IMR-90 (cell line): ENCODE results near the gene ETS1. TPM values are rescaled to one million over a fixed set of nuclear protein-coding genes. Genes with fewer than 3 reads are reported as not detected.

ENCODE experiments used
- ATAC-seq: fragments of 200-7000 bp; cut with Tn5 transposase; 2 replicates; pipeline ENCODE4 v1.9.1; 2020; ENCODE audit warnings: low read depth, mild to moderate bottlenecking, moderate library complexity
- BruUV-seq: library from RNA; stranded (reverse); fragments of 400-500 nt; replicated peaks from 2 replicates; lab custom pipeline; 2021; lab: Mats Ljungman, UMichigan
- CTCF ChIA-PET: fragments of 300-600 bp; formaldehyde crosslinking; extraction: SDS; loops from one replicate; lab custom pipeline; 2021; ENCODE audit warnings: antibody characterized with exemption; lab: Yijun Ruan, JAX
- POLR2A ChIA-PET: fragments of 300-600 bp; sonication (Branson Sonifier 250); formaldehyde crosslinking; loops from one replicate; lab custom pipeline; 2022; ENCODE audit warnings: antibody characterized with exemption; ENCODE audit not compliant: unreplicated experiment; lab: Charles Lee
- DNase-seq: peaks from one replicate; pipeline ENCODE4 v3.0.0; 2013
- H2AFZ ChIP-seq: replicated peaks from 2 replicates; pipeline ENCODE3; 2013; ENCODE audit warnings: low read length, mild to moderate bottlenecking; ENCODE audit not compliant: poor library complexity
- H2AK5ac ChIP-seq: 2 replicates; pipeline ENCODE4 v1.6.1; 2013; ENCODE audit warnings: low read depth, low read length, inconsistent platforms
- H2AK9ac ChIP-seq: replicated peaks from 2 replicates; pipeline ENCODE3; 2013; ENCODE audit warnings: mild to moderate bottlenecking, low read depth, low read length, moderate library complexity; ENCODE audit not compliant: poor library complexity
- H2BK120ac ChIP-seq: 2 replicates; pipeline ENCODE4 v1.6.1; 2013; ENCODE audit warnings: low read depth, low read length, inconsistent platforms
- H2BK15ac ChIP-seq: 3 replicates; pipeline ENCODE4 v1.6.1; 2013; ENCODE audit warnings: low read depth, low read length, inconsistent platforms
- H2BK20ac ChIP-seq: 2 replicates; pipeline ENCODE4 v1.6.1; 2013; ENCODE audit warnings: low read depth, mild to moderate bottlenecking, inconsistent platforms, low read length, moderate library complexity
- H2BK5ac ChIP-seq: 2 replicates; pipeline ENCODE4 v1.6.1; 2013; ENCODE audit warnings: mild to moderate bottlenecking, low read depth, low read length, inconsistent platforms; ENCODE audit not compliant: poor library complexity, severe bottlenecking
- H3K14ac ChIP-seq: replicated peaks from 2 replicates; pipeline ENCODE4 v1.6.1; 2013; ENCODE audit warnings: low read depth, low read length, inconsistent platforms
- H3K18ac ChIP-seq: 2 replicates; pipeline ENCODE4 v1.6.1; 2013; ENCODE audit warnings: low read depth, low read length, control low read depth
- H3K23ac ChIP-seq: 2 replicates; pipeline ENCODE4 v1.6.1; 2013; ENCODE audit warnings: low read depth, low read length, inconsistent platforms
- H3K27ac ChIP-seq: 2 replicates; pipeline ENCODE4 v1.5.1; 2013; ENCODE audit warnings: mild to moderate bottlenecking, control low read depth, low read length; ENCODE audit not compliant: insufficient read depth
- H3K27me3 ChIP-seq: 2 replicates; pipeline ENCODE4 v1.6.1; 2013; ENCODE audit warnings: low read length; ENCODE audit not compliant: control insufficient read depth, insufficient read depth
- H3K36me3 ChIP-seq: 2 replicates; pipeline ENCODE4 v1.6.1; 2013; ENCODE audit warnings: low read length, mixed read lengths; ENCODE audit not compliant: control insufficient read depth, insufficient read depth
- H3K4ac ChIP-seq: 2 replicates; pipeline ENCODE4 v1.6.1; 2013; ENCODE audit warnings: low read depth, low read length, inconsistent platforms
- H3K4me1 ChIP-seq: 2 replicates; pipeline ENCODE4 v1.6.1; 2013; ENCODE audit warnings: low read length, mixed read lengths; ENCODE audit not compliant: control insufficient read depth, insufficient read depth
- H3K4me2 ChIP-seq: 2 replicates; pipeline ENCODE4 v1.6.1; 2013; ENCODE audit warnings: low read depth, mild to moderate bottlenecking, control low read depth, low read length, moderate library complexity
- H3K4me3 ChIP-seq: 2 replicates; pipeline ENCODE4 v1.5.1; 2013; ENCODE audit warnings: low read depth, mild to moderate bottlenecking, control low read depth, low read length, moderate library complexity; ENCODE audit not compliant: insufficient read depth
- H3K56ac ChIP-seq: 2 replicates; pipeline ENCODE4 v1.6.1; 2013; ENCODE audit warnings: low read length, inconsistent platforms; ENCODE audit not compliant: insufficient read depth; ENCODE audit errors: extremely low read depth
- H3K79me1 ChIP-seq, 2 experiments: 2 replicates each; pipeline ENCODE4 v1.6.1; 2013; ENCODE audit warnings: low read length in 2 of 2, inconsistent platforms in 1 of 2, low read depth in 1 of 2
- H3K9ac ChIP-seq: 2 replicates; pipeline ENCODE4 v1.6.1; 2013; ENCODE audit warnings: low read depth, low read length, control low read depth
- H3K9me1 ChIP-seq: 2 replicates; pipeline ENCODE4 v1.6.1; 2013; ENCODE audit warnings: low read length, inconsistent platforms; ENCODE audit not compliant: insufficient read depth
- H3K9me3 ChIP-seq: 2 replicates; pipeline ENCODE4 v1.6.1; 2013; ENCODE audit warnings: low read length; ENCODE audit not compliant: control insufficient read depth, insufficient read depth
- H4K20me1 ChIP-seq: 2 replicates; pipeline ENCODE4 v1.6.1; 2013; ENCODE audit warnings: low read length, inconsistent platforms; ENCODE audit not compliant: insufficient read depth
- H4K5ac ChIP-seq: 2 replicates; pipeline ENCODE4 v1.6.1; 2013; ENCODE audit warnings: mild to moderate bottlenecking, low read depth, low read length, control low read depth
- H4K8ac ChIP-seq, 2 experiments: 2 replicates each; pipeline ENCODE4 v1.6.1; 2013; ENCODE audit warnings: low read depth in 2 of 2, low read length in 2 of 2, control low read depth in 1 of 2, inconsistent platforms in 1 of 2
- H4K91ac ChIP-seq: 2 replicates; pipeline ENCODE4 v1.6.1; 2013; ENCODE audit warnings: low read depth, low read length, inconsistent platforms; ENCODE audit not compliant: insufficient read depth
- BHLHE40 ChIP-seq: fragments of 150-350 bp; IDR thresholded peaks from 2 replicates; pipeline ENCODE4 v1.6.1; 2016; ENCODE audit warnings: mild to moderate bottlenecking, low read depth, low read length
- CEBPB ChIP-seq: IDR thresholded peaks from 2 replicates; pipeline ENCODE4 v1.6.1; 2012; ENCODE audit warnings: low read depth, low read length, improper control_type of control experiment
- CHD1 ChIP-seq: IDR thresholded peaks from 2 replicates; pipeline ENCODE4 v1.6.1; 2012; ENCODE audit warnings: low read depth, low read length, improper control_type of control experiment
- FOS ChIP-seq: fragments of 150-350 bp; IDR thresholded peaks from 2 replicates; pipeline ENCODE4 v1.6.1; 2016; ENCODE audit warnings: low read depth, low read length
- MAZ ChIP-seq: IDR thresholded peaks from 2 replicates; pipeline ENCODE4 v1.6.1; 2012; ENCODE audit warnings: low read depth, mild to moderate bottlenecking, low read length, improper control_type of control experiment, moderate library complexity, borderline replicate concordance
- MXI1 ChIP-seq: IDR thresholded peaks from 2 replicates; pipeline ENCODE4 v1.6.1; 2012; ENCODE audit warnings: low read depth, mild to moderate bottlenecking, low read length, moderate library complexity, borderline replicate concordance
- NFE2L2 ChIP-seq: fragments of 150-350 bp; IDR thresholded peaks from 2 replicates; pipeline ENCODE4 v1.6.1; 2016; ENCODE audit warnings: low read depth, mild to moderate bottlenecking, low read length
- POLR2A ChIP-seq: IDR thresholded peaks from 2 replicates; pipeline ENCODE4 v1.6.1; 2012; ENCODE audit warnings: mild to moderate bottlenecking, low read depth, low read length
- RAD21 ChIP-seq: IDR thresholded peaks from 2 replicates; pipeline ENCODE4 v1.6.1; 2012; ENCODE audit warnings: low read length, improper control_type of control experiment
- RCOR1 ChIP-seq: IDR thresholded peaks from 2 replicates; pipeline ENCODE4 v1.6.1; 2012; ENCODE audit warnings: mild to moderate bottlenecking, low read length, improper control_type of control experiment; ENCODE audit not compliant: insufficient replicate concordance
- RFX5 ChIP-seq: IDR thresholded peaks from 2 replicates; pipeline ENCODE4 v1.8.0; 2012; ENCODE audit warnings: low read depth, mild to moderate bottlenecking, low read length, moderate library complexity
- SMC3 ChIP-seq: fragments of 150-350 bp; IDR thresholded peaks from 2 replicates; pipeline ENCODE4 v1.6.1; 2016; ENCODE audit warnings: low read depth, mild to moderate bottlenecking, antibody characterized with exemption, low read length, moderate library complexity
- WGBS, 2 experiments: methylation state at CpG; one replicate each; pipeline versions ENCODE4 v1.1.5 to v1.1.7; 2013; ENCODE audit warnings: missing lambda C conversion rate in 2 of 2; ENCODE audit not compliant: insufficient read length in 1 of 2; ENCODE audit errors: extremely low coverage in 2 of 2; 5-methylcytosine and 5-hydroxymethylcytosine counted together
- dilution Hi-C: fragments of 300-500 bp; cut with HindIII; formaldehyde crosslinking; loops from one replicate; pipeline ENCODE4 v1.14.3; 2018; ENCODE audit warnings: low sequenced_read_pairs; ENCODE audit not compliant: unreplicated experiment
- in situ Hi-C: fragments of 300-500 bp; cut with MboI; formaldehyde crosslinking; loops from 3 replicates; pipeline ENCODE4 v1.14.3; 2019; ENCODE audit warnings: low sequenced_read_pairs, inconsistent platforms, mixed read lengths
- intact Hi-C: fragments of 100-400 bp; cut with micrococcal nuclease; formaldehyde crosslinking; loops from 2 replicates; pipeline ENCODE4 v1.10.0; 2022
- polyA plus RNA-seq, 3 experiments: library from polyadenylated mRNA; depleted of rRNA; stranded (reverse); fragments of >200 nt; gene quantifications; 2 replicates each; pipeline ENCODE4 v1.2.3, GENCODE V29; 2012; ENCODE audit warnings: low replicate concordance in 1 of 3
- total RNA-seq: library from RNA; depleted of rRNA; stranded (reverse); fragments of >200 nt; gene quantifications from 2 replicates; pipeline ENCODE4 v1.2.3, GENCODE V29; 2012
- TF ChIP-seq, protein P1 (sequence below): conservative IDR thresholded peaks from 2 replicates; pipeline ENCODE4 v1.5.1; 2012; ENCODE audit warnings: mild to moderate bottlenecking, low read depth, low read length, improper control_type of control experiment
- TF ChIP-seq, protein P2 (sequence below): fragments of 150-350 bp; IDR thresholded peaks from 2 replicates; pipeline ENCODE4 v1.6.1; 2016; ENCODE audit warnings: low read depth, mild to moderate bottlenecking, low read length, moderate library complexity, borderline replicate concordance
- TF ChIP-seq, protein P3 (sequence below): fragments of 150-350 bp; IDR thresholded peaks from 2 replicates; pipeline ENCODE4 v1.6.1; 2017; ENCODE audit warnings: mild to moderate bottlenecking, antibody characterized with exemption, low read length, low read depth

ETS1 gene
- total and polyA plus RNA-seq, 2 of the 4 experiments (the other 2 are of a cell fraction): 41.2 to 56.3 TPM

DNA sequence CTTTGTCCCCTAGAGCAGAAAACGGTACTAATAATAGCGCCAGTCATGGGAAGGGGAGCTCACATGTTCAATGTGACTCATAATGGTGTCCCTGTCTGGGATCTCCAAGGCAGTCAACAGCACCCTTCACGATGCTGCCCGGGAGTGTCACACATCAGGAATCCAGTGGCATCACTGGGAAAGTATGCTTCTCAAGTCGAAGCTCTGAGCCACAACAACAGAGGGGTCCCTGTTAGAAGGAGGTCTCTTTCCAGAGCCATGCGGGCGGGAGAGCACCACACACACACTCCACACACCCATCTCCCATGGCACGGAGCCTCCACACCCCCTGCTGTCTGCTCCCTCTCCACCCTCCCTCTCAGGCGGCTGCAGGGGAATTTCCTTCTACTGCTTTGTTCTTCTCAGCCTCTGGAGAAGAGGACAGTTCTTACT, 119.7 kb downstream of the ETS1 start:
- Histone ChIP-seq H3K4me2 (peak overlapping the region; percentile 6), H4K8ac (peak overlapping the region in 1 of 2 experiments; percentile 41; a peak in 2 of 4 replicates), H4K5ac (no peak overlapping the region; the same call in 1 of the 2 replicates), H3K23ac (peak overlapping the region; percentile 81), H2BK15ac (0 out of 3 replicates have a peak overlapping the region, but pooled peaks have one; percentile 64), H2AFZ (no peak overlapping the region), H2BK5ac (peak overlapping the region; percentile 71), H4K91ac (peak overlapping the region; percentile 64; the same call in 1 of the 2 replicates), H3K9me1 (peaks cover 40% of the 10 kb centered on the region), H3K36me3 (peaks cover 28% of the 10 kb centered on the region), H3K79me1 (peaks cover 51 to 87% of the 10 kb centered on the region in 2 experiments), H2AK5ac (peak overlapping the region; percentile 95), H2BK120ac (peak overlapping the region; percentile 83), H3K4ac (peak overlapping the region; percentile 80), H2AK9ac (peak overlapping the region; percentile 84), H4K20me1 (peaks cover 39% of the 10 kb centered on the region), H3K18ac (peak overlapping the region; percentile 37; the same call in 1 of the 2 replicates), H2BK20ac (peak overlapping the region; percentile 76), H3K56ac (peak overlapping the region; percentile 19; the same call in 1 of the 2 replicates), H3K14ac (peak overlapping the region; percentile 23), H3K27ac (peak overlapping the region; percentile 10), H3K9me3 (no peaks in the 10 kb centered on the region), H3K9ac (0 out of 2 replicates have a peak overlapping the region, but pooled peaks have one; percentile 4), H3K4me1 (peaks cover 32% of the 10 kb centered on the region), H3K27me3 (no peaks in the 10 kb centered on the region), H3K4me3 (no peak overlapping the region)
- ChIA-PET CTCF (interaction anchor here (0.7 to 1.1 kb wide), 2 partner anchors 9 to 168 kb away, joined by 3 read pairs; no protein-coding TSS in a partner anchor), POLR2A (no interaction called here)
- intact Hi-C loops (no loop called here), in situ Hi-C loops (no loop called here), dilution Hi-C loops (no loop called here)
- 0% methylated on average over 3 of the region's 9 CpGs; no CpG with 5 or more reads in 1 of the 2 experiments for WGBS, 2 experiments
- DNase-seq (peak; percentile 100), ATAC-seq (peak; percentile 81)
- BruUV-seq: no TSS peak
- TF ChIP-seq RFX5: no peak
- TF ChIP-seq MAZ: peak; percentile 90
- TF ChIP-seq SMC3: peak; percentile 56
- no peak; the same call in 1 of the 2 replicates for TF ChIP-seq POLR2A
- no peak for TF ChIP-seq CHD1
- peak; percentile 76 for TF ChIP-seq RCOR1
- TF ChIP-seq, protein P1, sequence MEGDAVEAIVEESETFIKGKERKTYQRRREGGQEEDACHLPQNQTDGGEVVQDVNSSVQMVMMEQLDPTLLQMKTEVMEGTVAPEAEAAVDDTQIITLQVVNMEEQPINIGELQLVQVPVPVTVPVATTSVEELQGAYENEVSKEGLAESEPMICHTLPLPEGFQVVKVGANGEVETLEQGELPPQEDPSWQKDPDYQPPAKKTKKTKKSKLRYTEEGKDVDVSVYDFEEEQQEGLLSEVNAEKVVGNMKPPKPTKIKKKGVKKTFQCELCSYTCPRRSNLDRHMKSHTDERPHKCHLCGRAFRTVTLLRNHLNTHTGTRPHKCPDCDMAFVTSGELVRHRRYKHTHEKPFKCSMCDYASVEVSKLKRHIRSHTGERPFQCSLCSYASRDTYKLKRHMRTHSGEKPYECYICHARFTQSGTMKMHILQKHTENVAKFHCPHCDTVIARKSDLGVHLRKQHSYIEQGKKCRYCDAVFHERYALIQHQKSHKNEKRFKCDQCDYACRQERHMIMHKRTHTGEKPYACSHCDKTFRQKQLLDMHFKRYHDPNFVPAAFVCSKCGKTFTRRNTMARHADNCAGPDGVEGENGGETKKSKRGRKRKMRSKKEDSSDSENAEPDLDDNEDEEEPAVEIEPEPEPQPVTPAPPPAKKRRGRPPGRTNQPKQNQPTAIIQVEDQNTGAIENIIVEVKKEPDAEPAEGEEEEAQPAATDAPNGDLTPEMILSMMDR: peak; percentile 45
- peak; percentile 37; the same call in 1 of the 2 replicates for TF ChIP-seq CEBPB
- TF ChIP-seq FOS: peak; percentile 98
- TF ChIP-seq, protein P2, sequence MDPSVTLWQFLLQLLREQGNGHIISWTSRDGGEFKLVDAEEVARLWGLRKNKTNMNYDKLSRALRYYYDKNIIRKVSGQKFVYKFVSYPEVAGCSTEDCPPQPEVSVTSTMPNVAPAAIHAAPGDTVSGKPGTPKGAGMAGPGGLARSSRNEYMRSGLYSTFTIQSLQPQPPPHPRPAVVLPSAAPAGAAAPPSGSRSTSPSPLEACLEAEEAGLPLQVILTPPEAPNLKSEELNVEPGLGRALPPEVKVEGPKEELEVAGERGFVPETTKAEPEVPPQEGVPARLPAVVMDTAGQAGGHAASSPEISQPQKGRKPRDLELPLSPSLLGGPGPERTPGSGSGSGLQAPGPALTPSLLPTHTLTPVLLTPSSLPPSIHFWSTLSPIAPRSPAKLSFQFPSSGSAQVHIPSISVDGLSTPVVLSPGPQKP: no peak
- TF ChIP-seq, protein P3, sequence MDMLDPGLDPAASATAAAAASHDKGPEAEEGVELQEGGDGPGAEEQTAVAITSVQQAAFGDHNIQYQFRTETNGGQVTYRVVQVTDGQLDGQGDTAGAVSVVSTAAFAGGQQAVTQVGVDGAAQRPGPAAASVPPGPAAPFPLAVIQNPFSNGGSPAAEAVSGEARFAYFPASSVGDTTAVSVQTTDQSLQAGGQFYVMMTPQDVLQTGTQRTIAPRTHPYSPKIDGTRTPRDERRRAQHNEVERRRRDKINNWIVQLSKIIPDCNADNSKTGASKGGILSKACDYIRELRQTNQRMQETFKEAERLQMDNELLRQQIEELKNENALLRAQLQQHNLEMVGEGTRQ: peak; percentile 86
- TF ChIP-seq RAD21: peak; percentile 68
- TF ChIP-seq MXI1: peak; percentile 89
- peak; percentile 65 for TF ChIP-seq BHLHE40
- no peak for TF ChIP-seq NFE2L2
